GM12801 (cell line): ENCODE measurements around the gene MYO16.

Source experiments
- TF ChIP-seq, protein P1 (sequence below): IDR thresholded peaks from one replicate; pipeline ENCODE4 v1.5.1; 2011; ENCODE audit warnings: control low read depth; ENCODE audit not compliant: insufficient read length; ENCODE audit errors: extremely low read depth

MYO16 gene

GRCh38 chr13:109024611-109025010 lies 395.2 kb downstream of the MYO16 start:
- TF ChIP-seq, protein P1, sequence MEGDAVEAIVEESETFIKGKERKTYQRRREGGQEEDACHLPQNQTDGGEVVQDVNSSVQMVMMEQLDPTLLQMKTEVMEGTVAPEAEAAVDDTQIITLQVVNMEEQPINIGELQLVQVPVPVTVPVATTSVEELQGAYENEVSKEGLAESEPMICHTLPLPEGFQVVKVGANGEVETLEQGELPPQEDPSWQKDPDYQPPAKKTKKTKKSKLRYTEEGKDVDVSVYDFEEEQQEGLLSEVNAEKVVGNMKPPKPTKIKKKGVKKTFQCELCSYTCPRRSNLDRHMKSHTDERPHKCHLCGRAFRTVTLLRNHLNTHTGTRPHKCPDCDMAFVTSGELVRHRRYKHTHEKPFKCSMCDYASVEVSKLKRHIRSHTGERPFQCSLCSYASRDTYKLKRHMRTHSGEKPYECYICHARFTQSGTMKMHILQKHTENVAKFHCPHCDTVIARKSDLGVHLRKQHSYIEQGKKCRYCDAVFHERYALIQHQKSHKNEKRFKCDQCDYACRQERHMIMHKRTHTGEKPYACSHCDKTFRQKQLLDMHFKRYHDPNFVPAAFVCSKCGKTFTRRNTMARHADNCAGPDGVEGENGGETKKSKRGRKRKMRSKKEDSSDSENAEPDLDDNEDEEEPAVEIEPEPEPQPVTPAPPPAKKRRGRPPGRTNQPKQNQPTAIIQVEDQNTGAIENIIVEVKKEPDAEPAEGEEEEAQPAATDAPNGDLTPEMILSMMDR, result no peak

DNA sequence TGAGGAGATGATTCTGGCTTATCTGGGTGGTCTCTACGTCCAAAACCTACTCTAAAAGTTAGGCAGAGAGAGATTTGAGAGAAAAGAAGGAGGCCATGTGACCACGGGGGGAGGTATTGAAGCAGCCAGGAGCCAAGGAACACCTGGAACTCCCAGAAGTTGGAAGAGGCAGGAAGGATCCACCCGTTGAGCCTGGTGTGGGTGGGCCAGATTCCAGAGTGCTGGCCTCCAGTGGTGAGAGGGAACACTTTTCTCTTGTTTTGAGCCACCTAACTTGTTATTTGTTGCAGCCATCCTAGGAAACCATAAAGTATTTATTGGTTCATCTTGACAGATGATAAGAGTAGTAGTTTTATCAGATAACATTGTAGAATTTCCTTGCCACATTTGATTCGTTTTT lies 396.9 kb downstream of the MYO16 start:
- TF ChIP-seq, protein P1, result no peak

DNA sequence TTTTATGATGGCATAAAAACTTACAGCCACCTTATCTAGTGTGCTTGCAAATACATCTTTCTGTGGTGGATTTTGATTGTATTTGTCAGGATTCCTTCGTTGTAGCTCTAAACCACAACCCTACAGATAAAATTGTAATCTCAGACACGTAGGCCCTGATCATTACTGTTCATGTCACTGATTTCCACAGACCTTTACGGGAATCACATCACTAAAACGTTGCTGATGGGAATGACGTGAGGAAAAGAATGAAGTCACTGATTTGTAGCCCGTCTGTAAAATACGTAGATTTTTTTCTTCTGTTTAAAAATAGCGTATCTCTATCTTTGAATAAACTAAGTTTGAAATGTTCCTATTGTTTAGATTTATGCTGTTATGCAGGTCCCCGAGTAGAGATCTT lies 399.2 kb downstream of the MYO16 start:
- TF ChIP-seq, protein P1, result no peak

DNA sequence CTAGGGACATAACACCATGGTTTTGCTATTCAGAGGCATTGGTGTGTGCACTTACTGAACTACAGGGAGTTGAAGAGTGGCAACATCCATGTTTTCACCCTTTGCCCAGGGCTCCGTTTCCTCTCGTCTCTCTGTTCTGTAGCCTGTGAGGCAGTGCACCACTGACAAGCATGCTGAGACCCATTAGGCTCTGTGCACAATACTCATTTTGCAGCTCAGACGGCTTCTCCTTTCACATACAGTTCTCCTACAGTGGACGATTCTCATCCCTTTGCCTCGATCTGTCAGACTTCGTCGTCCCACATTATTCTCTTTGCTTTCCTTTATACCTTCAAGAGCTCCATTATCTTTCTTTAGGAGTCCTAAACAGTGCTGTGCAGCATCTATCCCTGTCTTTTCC lies 403.7 kb downstream of the MYO16 start:
- TF ChIP-seq, protein P1, result no peak

- TF ChIP-seq, protein P1, result no peak
Measured at GRCh38 chr13:109036078-109036780, 406.8 kb downstream of the MYO16 start.

DNA sequence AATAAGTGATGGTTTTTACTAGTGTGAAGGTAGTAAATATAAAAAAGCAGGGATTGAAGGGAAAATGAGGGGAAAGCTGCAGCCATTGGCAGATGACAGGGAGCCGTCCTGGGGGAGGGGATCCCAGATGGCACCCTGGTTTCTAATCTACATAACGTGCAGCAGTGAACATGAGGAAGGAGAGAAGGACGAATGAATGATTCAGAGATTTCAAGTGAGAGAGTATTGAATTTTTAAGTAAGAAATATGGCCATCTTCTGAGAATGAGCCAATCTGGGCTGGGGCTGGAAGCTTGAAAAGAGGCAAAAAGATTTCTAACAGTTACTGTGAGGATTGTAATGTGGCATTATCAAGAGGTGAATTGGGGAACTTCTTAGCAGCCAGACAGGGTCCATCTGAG lies 414.2 kb downstream of the MYO16 start:
- TF ChIP-seq, protein P1, result no peak

GRCh38 chr13:109055850-109056249 lies 426.4 kb downstream of the MYO16 start:
- TF ChIP-seq, protein P1, result no peak

DNA sequence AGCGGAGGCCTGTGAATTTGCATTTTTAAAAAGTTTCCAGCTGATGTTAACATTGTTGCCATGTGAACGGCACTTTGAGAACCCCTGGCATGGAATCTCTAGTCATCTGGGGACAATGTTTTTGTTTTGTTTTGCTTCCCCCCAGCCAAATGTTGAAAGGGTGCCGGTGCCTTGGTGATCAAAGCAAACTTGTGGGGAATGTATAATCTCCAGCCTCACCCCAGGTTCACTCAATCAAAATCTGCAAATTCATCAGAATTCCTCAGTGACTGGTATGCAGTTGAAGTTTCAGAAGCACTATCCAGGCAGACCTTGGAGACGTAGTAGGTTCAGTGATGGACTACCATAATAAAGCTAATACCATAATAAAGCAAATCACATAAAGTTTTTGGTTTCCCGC lies 428.7 kb downstream of the MYO16 start:
- TF ChIP-seq, protein P1, result no peak
